ENCODE results near the gene PXDN. TPM values are rescaled to one million over a fixed set of nuclear protein-coding genes. Genes with fewer than 3 reads are reported as not detected.

PXDN gene
- total RNA-seq, 1 experiment from 2014 or later: 125 TPM

GRCh38 chr2:1634681-1635341 is 109.5 kb downstream of the PXDN start:
- H3K9me2 ChIP-seq (replicated peaks; ENCODE audit: low read length): no peaks in the 10 kb centered on the region
- H3K9ac ChIP-seq (ENCODE audit: low read length): peak overlapping the region; percentile 79
- CTCF ChIA-PET: no interaction called here

GRCh38 chr2:1633936-1634587 is 110.3 kb downstream of the PXDN start:
- H3K4me2 ChIP-seq (ENCODE audit: low read length): peak overlapping the region; percentile 29
- ChIA-PET CTCF (no interaction called here), POLR2A (ENCODE audit: unreplicated experiment) (no interaction called here)
- peak overlapping the region; percentile 79 for H3K9ac ChIP-seq (ENCODE audit: low read length)
- no peaks in the 10 kb centered on the region for H3K27me3 ChIP-seq (ENCODE audit: low read length)
- peaks cover 61% of the 10 kb centered on the region for H3K4me1 ChIP-seq (ENCODE audit: insufficient read depth, low read length)
- no TSS peak for BruUV-seq (replicated peaks)
- peak; percentile 9; the same call in 1 of the 2 replicates for ATAC-seq
- TF ChIP-seq EZH2 (IDR thresholded peaks at IDR 0.05; ENCODE audit: low read length, unreplicated experiment): no peak
- no peak for TF ChIP-seq EZH2phosphoT487 (IDR thresholded peaks at IDR 0.05; ENCODE audit: borderline replicate concordance, low read length)
- TF ChIP-seq, protein P1, sequence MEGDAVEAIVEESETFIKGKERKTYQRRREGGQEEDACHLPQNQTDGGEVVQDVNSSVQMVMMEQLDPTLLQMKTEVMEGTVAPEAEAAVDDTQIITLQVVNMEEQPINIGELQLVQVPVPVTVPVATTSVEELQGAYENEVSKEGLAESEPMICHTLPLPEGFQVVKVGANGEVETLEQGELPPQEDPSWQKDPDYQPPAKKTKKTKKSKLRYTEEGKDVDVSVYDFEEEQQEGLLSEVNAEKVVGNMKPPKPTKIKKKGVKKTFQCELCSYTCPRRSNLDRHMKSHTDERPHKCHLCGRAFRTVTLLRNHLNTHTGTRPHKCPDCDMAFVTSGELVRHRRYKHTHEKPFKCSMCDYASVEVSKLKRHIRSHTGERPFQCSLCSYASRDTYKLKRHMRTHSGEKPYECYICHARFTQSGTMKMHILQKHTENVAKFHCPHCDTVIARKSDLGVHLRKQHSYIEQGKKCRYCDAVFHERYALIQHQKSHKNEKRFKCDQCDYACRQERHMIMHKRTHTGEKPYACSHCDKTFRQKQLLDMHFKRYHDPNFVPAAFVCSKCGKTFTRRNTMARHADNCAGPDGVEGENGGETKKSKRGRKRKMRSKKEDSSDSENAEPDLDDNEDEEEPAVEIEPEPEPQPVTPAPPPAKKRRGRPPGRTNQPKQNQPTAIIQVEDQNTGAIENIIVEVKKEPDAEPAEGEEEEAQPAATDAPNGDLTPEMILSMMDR (conservative IDR thresholded peaks at IDR 0.05; ENCODE audit: low read depth, low read length): no peak
- no peaks in the 10 kb centered on the region for H3K9me3 ChIP-seq (ENCODE audit: low read length)
- intact Hi-C loops (cut with micrococcal nuclease): loop anchor here (2.0 kb wide), 3 partner anchors 33 to 41 kb away; no protein-coding TSS in a partner anchor
- H2AFZ ChIP-seq (ENCODE audit: low read length): no peak overlapping the region
- no peak overlapping the region for H3K4me3 ChIP-seq (ENCODE audit: low read length)
- H3K79me2 ChIP-seq (ENCODE audit: low read length): peaks cover 20% of the 10 kb centered on the region
- DNase-seq: peak; percentile 68
- H3F3A ChIP-seq (ENCODE audit: low read length, unreplicated experiment): peaks cover 21% of the 10 kb centered on the region
- peaks cover 56% of the 10 kb centered on the region for H3K36me3 ChIP-seq (ENCODE audit: low read depth, low read length)
- H3K27ac ChIP-seq (ENCODE audit: low read length): peak overlapping the region; percentile 98
- no peaks in the 10 kb centered on the region for H3K9me2 ChIP-seq (replicated peaks; ENCODE audit: low read length)
- no peaks in the 10 kb centered on the region for H4K20me1 ChIP-seq (ENCODE audit: low read length)

More at GRCh38 chr2:1634681-1635341, 109.5 kb downstream of the PXDN start:
- intact Hi-C loops (cut with micrococcal nuclease): no loop called here
- no TSS peak for BruUV-seq (replicated peaks)
- Histone ChIP-seq H3K27ac (ENCODE audit: low read length) (peak overlapping the region; percentile 98), H3K4me1 (ENCODE audit: insufficient read depth, low read length) (peaks cover 56% of the 10 kb centered on the region), H3K36me3 (ENCODE audit: low read depth, low read length) (peaks cover 53% of the 10 kb centered on the region), H3K4me2 (ENCODE audit: low read length) (peak overlapping the region; percentile 29), H4K20me1 (ENCODE audit: low read length) (no peaks in the 10 kb centered on the region), H3K4me3 (ENCODE audit: low read length) (no peak overlapping the region), H3K79me2 (ENCODE audit: low read length) (peaks cover 12% of the 10 kb centered on the region), H2AFZ (ENCODE audit: low read length) (no peak overlapping the region), H3K27me3 (ENCODE audit: low read length) (no peaks in the 10 kb centered on the region), H3K9me3 (ENCODE audit: low read length) (no peaks in the 10 kb centered on the region), H3F3A (ENCODE audit: low read length, unreplicated experiment) (peaks cover 21% of the 10 kb centered on the region)
- POLR2A ChIA-PET (ENCODE audit: unreplicated experiment): no interaction called here
- no peak for TF ChIP-seq EZH2 (IDR thresholded peaks at IDR 0.05; ENCODE audit: low read length, unreplicated experiment)
- TF ChIP-seq, protein P1 (conservative IDR thresholded peaks at IDR 0.05; ENCODE audit: low read depth, low read length): no peak
- TF ChIP-seq EZH2phosphoT487 (IDR thresholded peaks at IDR 0.05; ENCODE audit: borderline replicate concordance, low read length): no peak
- ATAC-seq (no peak), DNase-seq (no peak)

Measured in PC-3 (cell line).